Activated naive CD8-positive, alpha-beta T cell (primary cell): Measurements from ENCODE around the gene MRS2.

ENCODE experiments used
- H3K27ac Mint-ChIP-seq: one replicate; pipeline ENCODE4 v1.8.0; 2021; ENCODE audit warnings: mixed read lengths
- H3K27me3 Mint-ChIP-seq: one replicate; pipeline ENCODE4 v1.8.0; 2021; ENCODE audit warnings: mixed read lengths
- H3K36me3 Mint-ChIP-seq: one replicate; pipeline ENCODE4 v1.8.0; 2021; ENCODE audit warnings: mixed read lengths
- H3K4me1 Mint-ChIP-seq: one replicate; pipeline ENCODE4 v1.8.0; 2021; ENCODE audit warnings: low read depth, mixed read lengths
- H3K4me3 Mint-ChIP-seq: one replicate; pipeline ENCODE4 v1.8.0; 2021; ENCODE audit warnings: mild to moderate bottlenecking, mixed read lengths
- H3K9me3 Mint-ChIP-seq: one replicate; pipeline ENCODE4 v1.8.0; 2021; ENCODE audit warnings: low read depth, mixed read lengths

The MRS2 gene

DNA sequence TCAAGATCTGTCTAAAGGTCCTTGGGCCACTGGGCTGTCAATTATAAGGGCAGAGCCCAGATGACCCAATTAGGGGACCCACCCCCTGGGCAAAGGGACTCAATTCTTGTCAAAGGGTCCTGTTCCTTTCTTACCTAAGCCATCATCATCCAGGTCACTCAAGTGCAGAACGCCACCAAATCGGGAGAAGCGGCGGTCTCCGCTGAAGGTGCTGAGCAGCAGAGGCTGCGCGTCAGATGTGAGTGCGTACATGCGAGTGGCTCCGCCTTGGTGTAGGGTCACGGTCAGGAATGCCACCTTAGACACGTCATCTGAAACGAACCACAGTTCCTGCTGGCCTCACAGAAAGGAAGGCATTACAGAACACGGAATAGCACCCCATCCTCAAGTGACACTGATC is 34.2 kb downstream of the MRS2 start:
- Mint-ChIP-seq H3K36me3 (peaks cover 11% of the 10 kb centered on the region), H3K4me3 (no peak overlapping the region), H3K27ac (no peak overlapping the region), H3K27me3 (no peaks in the 10 kb centered on the region), H3K4me1 (peaks cover 3% of the 10 kb centered on the region), H3K9me3 (no peaks in the 10 kb centered on the region)

DNA sequence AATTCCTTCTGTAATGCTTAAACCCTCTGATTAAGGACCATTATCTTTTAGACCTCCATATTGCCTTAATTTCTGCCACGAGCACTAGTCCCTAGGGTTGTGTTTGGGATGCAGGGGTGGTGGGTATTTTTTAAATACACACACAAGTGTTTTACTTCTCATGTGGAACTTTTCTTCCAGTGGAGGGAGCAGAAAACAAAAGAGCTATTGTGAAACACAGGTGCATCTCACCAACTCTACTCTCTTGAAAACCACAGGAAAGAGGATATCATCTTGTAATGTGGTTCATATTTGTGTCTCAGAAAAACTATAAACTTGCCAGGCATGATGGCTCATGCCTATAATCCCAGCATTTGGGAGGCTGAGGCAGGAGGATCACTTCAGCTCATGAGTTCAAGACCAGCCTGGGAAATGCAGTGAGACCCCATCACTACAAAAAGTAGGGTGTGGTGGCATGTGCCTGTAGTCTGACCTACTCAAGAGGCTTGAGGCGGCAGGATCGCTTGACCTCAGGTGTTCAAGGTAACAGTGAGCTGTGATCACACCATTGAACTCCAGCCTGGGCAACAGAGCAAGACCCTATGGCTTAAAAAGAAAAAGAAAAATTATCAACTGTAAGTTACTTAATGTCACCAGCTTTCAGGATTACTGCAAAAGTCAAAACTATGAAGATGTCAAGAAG is 37.3 kb downstream of the MRS2 start:
- Mint-ChIP-seq H3K9me3 (no peaks in the 10 kb centered on the region), H3K4me3 (no peak overlapping the region), H3K27ac (no peak overlapping the region), H3K4me1 (peaks cover 3% of the 10 kb centered on the region), H3K27me3 (no peaks in the 10 kb centered on the region), H3K36me3 (peaks cover 6% of the 10 kb centered on the region)

GRCh38 chr6:24440897-24441598 is 38.3 kb downstream of the MRS2 start:
- no peaks in the 10 kb centered on the region for H3K9me3 Mint-ChIP-seq
- peaks cover 6% of the 10 kb centered on the region for H3K36me3 Mint-ChIP-seq
- no peak overlapping the region for H3K27ac Mint-ChIP-seq
- H3K4me3 Mint-ChIP-seq = no peak overlapping the region
- H3K4me1 Mint-ChIP-seq = peaks cover 3% of the 10 kb centered on the region
- no peaks in the 10 kb centered on the region for H3K27me3 Mint-ChIP-seq

- H3K4me1 Mint-ChIP-seq = peaks cover 3% of the 10 kb centered on the region
- H3K4me3 Mint-ChIP-seq = no peak overlapping the region
- H3K9me3 Mint-ChIP-seq = no peaks in the 10 kb centered on the region
- H3K36me3 Mint-ChIP-seq = peaks cover 6% of the 10 kb centered on the region
- H3K27ac Mint-ChIP-seq = no peak overlapping the region
- no peaks in the 10 kb centered on the region for H3K27me3 Mint-ChIP-seq
Measured at GRCh38 chr6:24441599-24441904, 38.8 kb downstream of the MRS2 start.

DNA sequence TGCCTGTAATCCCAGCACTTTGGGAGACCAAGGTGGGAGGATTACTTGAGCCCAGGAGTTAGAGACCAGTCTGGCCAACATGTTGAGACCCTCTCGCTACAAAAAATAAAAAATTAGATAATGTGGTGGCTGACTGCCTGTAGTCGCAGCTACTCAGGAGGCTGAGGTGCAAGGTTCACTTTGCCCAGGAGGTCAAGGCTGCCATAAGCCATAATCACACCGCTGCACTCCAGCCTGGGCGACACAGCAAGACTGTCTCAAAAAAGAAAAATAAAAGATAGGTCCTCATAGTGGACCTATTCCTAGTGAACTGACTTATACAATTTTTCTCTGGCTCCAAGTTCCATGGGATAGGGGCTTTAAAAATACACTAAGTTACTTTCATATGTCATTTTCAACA is 41.9 kb downstream of the MRS2 start:
- Mint-ChIP-seq H3K27me3 (no peaks in the 10 kb centered on the region), H3K36me3 (no peaks in the 10 kb centered on the region), H3K4me3 (no peak overlapping the region), H3K27ac (no peak overlapping the region), H3K9me3 (no peaks in the 10 kb centered on the region), H3K4me1 (peaks cover 3% of the 10 kb centered on the region)

DNA sequence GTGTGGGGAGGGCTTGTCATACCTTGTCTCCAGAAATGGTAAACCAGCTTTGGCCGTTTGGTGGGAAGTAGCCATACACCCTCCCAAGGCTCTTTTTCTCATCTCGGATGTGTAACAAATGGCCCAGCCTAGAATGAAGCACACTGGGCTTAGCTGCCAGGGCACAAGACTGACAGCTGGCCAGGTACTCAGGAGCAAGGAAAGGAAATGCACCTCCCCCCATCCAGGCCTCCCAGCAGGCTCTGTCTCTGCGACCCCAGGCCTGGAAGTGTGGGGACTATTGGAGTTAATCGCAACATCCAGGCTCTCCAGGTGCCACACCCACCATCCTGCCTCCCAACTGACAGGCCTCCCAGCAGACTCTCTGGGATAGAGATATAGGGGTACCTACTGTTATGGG is 43.0 kb downstream of the MRS2 start:
- Mint-ChIP-seq H3K27me3 (no peaks in the 10 kb centered on the region), H3K4me3 (no peak overlapping the region), H3K4me1 (no peaks in the 10 kb centered on the region), H3K27ac (no peak overlapping the region), H3K36me3 (no peaks in the 10 kb centered on the region), H3K9me3 (no peaks in the 10 kb centered on the region)

- no peak overlapping the region for H3K27ac Mint-ChIP-seq
- no peaks in the 10 kb centered on the region for H3K27me3 Mint-ChIP-seq
- H3K9me3 Mint-ChIP-seq = no peaks in the 10 kb centered on the region
- no peak overlapping the region for H3K4me3 Mint-ChIP-seq
- no peaks in the 10 kb centered on the region for H3K4me1 Mint-ChIP-seq
- H3K36me3 Mint-ChIP-seq = no peaks in the 10 kb centered on the region
Measured at GRCh38 chr6:24446670-24447069, 43.9 kb downstream of the MRS2 start.

DNA sequence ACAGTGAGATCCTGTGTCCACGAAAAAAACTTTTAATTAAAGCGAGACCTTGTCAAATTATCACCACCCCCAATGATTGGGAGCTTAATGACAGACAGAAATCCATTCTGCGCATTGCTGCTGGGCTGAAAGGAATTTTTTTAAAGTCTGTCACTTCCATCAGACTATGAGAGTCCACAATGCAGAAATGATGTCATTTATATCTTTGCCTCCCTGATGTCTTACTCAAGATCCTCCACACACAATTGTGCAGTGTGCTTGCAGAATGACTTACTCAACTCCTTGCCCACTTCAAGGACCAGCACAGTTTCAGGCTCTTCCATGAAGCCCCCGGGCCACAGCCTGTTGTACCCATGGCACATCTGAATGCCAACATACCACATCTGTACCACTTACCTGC is 45.7 kb downstream of the MRS2 start:
- Mint-ChIP-seq H3K4me1 (peaks cover 3% of the 10 kb centered on the region), H3K27me3 (no peaks in the 10 kb centered on the region), H3K36me3 (no peaks in the 10 kb centered on the region), H3K4me3 (no peak overlapping the region), H3K27ac (no peak overlapping the region), H3K9me3 (no peaks in the 10 kb centered on the region)

GRCh38 chr6:24448828-24449525 is 46.2 kb downstream of the MRS2 start:
- Mint-ChIP-seq H3K27me3 (no peaks in the 10 kb centered on the region), H3K36me3 (no peaks in the 10 kb centered on the region), H3K27ac (no peak overlapping the region), H3K9me3 (no peaks in the 10 kb centered on the region), H3K4me1 (peaks cover 3% of the 10 kb centered on the region), H3K4me3 (no peak overlapping the region)

GRCh38 chr6:24451581-24452388 is 49.0 kb downstream of the MRS2 start:
- H3K9me3 Mint-ChIP-seq = no peaks in the 10 kb centered on the region

DNA sequence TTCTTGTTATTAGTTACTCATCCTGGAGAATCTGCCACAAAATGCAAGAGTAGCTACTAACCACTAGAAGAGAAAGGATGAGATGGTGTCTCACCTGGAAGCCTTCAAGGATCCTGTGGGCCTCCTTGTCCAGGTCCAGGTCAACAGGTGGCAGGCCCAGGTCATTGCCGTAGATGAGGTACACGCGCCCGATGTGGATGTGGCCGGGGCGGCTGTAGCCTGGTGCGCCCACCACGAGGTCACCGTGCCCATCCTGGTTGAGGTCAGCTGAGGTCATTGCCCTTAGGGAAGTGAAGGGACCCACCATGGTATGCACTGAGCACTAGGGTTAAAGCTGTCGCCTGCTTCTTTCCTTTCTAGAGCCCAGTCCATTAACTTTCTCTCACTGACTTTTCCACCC is 51.2 kb downstream of the MRS2 start:
- H3K36me3 Mint-ChIP-seq = peaks cover 2% of the 10 kb centered on the region
- peaks cover 3% of the 10 kb centered on the region for H3K4me1 Mint-ChIP-seq
- H3K9me3 Mint-ChIP-seq = no peaks in the 10 kb centered on the region
- no peak overlapping the region for H3K4me3 Mint-ChIP-seq
- no peak overlapping the region for H3K27ac Mint-ChIP-seq
- no peaks in the 10 kb centered on the region for H3K27me3 Mint-ChIP-seq

More at GRCh38 chr6:24451581-24452388, 49.0 kb downstream of the MRS2 start:
- Mint-ChIP-seq H3K4me3 (no peak overlapping the region), H3K36me3 (no peaks in the 10 kb centered on the region), H3K27ac (no peak overlapping the region), H3K27me3 (no peaks in the 10 kb centered on the region), H3K4me1 (peaks cover 3% of the 10 kb centered on the region)

GRCh38 chr6:24454452-24454851 is 51.7 kb downstream of the MRS2 start:
- peaks cover 2% of the 10 kb centered on the region for H3K36me3 Mint-ChIP-seq
- H3K27me3 Mint-ChIP-seq = no peaks in the 10 kb centered on the region
- H3K27ac Mint-ChIP-seq = no peak overlapping the region
- no peaks in the 10 kb centered on the region for H3K9me3 Mint-ChIP-seq
- peaks cover 3% of the 10 kb centered on the region for H3K4me1 Mint-ChIP-seq
- H3K4me3 Mint-ChIP-seq = no peak overlapping the region

DNA sequence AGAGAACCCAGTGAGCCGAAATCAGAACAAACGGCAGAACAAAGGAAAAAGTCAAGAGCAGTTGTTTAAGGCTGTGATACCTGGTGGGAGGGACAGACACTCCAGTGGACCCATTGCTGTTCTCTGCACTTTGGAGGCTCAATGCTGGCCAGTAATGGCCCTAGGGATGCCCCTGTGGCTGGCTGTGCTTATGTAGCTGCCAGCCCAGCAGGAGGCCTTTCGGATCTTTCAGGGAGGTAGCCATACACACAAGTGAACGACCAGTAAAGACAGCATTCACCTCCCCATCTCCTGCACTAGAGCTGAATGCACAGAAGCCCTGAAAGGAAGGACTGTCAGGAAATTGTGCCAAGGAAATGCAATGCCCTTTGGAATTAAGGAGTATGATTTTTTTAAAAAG is 52.3 kb downstream of the MRS2 start:
- Mint-ChIP-seq H3K9me3 (no peaks in the 10 kb centered on the region), H3K27ac (no peak overlapping the region), H3K27me3 (no peaks in the 10 kb centered on the region), H3K4me3 (no peak overlapping the region), H3K36me3 (peaks cover 2% of the 10 kb centered on the region), H3K4me1 (peaks cover 3% of the 10 kb centered on the region)

GRCh38 chr6:24458134-24458533 is 55.4 kb downstream of the MRS2 start:
- no peaks in the 10 kb centered on the region for H3K9me3 Mint-ChIP-seq
- H3K36me3 Mint-ChIP-seq = peaks cover 2% of the 10 kb centered on the region
- H3K27ac Mint-ChIP-seq = no peak overlapping the region
- H3K4me3 Mint-ChIP-seq = no peak overlapping the region
- H3K4me1 Mint-ChIP-seq = no peaks in the 10 kb centered on the region
- no peaks in the 10 kb centered on the region for H3K27me3 Mint-ChIP-seq

DNA sequence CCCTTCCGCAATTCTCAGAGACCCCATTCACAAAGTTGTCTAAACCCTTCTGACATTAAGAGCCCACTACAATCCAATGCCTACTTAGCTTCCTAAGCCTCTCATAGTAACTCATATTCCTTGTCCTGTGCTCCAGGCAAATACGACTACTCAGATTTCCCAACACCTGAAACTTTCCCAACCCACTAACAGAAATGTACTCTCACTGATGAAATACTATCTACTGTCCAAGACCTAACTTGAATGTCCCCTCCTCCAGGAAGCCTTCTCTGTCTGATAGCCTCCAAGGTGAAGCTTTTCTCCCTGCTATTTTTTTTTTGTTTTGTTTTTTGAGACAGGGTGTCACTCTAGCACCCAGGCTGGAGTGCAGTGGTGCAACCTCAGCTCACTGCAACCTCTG is 56.2 kb downstream of the MRS2 start:
- H3K4me3 Mint-ChIP-seq = no peak overlapping the region
- H3K27ac Mint-ChIP-seq = no peak overlapping the region
- H3K27me3 Mint-ChIP-seq = no peaks in the 10 kb centered on the region
- H3K36me3 Mint-ChIP-seq = peaks cover 2% of the 10 kb centered on the region
- H3K4me1 Mint-ChIP-seq = no peaks in the 10 kb centered on the region
- no peaks in the 10 kb centered on the region for H3K9me3 Mint-ChIP-seq
